ENCODE results near the gene CCDC183. TPM values are rescaled to one million over a fixed set of nuclear protein-coding genes. Genes with fewer than 3 reads are reported as not detected.
A peak's percentile ranks its signal among the peaks of the same experiment; 100 is the strongest.

CCDC183 gene
- total and polyA plus RNA-seq, 4 donors: 0.38 to 4.6 (median 2.2) TPM

DNA sequence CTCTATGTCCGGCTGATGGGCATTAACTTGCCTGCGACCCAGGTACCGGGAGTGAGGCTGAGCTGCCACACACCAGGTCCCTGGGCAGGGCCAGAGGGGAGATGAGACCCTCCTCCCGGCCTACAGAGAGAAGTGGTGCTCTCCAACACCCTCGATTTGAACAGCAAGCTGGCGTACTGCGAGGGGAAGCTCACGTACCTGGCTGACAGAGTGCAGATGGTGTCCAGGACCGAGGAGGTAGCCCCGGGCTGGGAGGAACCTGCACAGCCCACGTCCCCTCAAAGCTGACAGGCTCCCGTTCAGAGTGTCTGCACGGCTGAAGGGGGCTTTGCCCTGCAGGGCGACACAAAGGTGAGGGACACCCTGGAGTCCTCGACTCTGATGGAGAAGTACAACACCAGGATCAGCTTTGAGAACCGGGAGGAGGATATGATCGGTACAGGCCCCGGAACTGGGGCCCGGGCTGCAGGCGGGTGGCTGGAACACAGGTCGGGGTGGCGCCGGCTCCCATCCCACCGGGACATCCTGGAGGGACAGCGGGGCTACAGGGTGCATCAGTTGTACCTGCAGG is 10.6 kb downstream of the CCDC183 start:
- H3K27ac ChIP-seq (ENCODE audit: low read depth in 1 of 2, low read length in 1 of 2): no peak overlapping the region
- no peak for ATAC-seq (ENCODE audit: insufficient read depth, low FRiP score)
- WGBS, 2 donors: 74 to 83% methylated on average over 25 of the region's 25 CpGs
- H3K9me3 ChIP-seq (ENCODE audit: control insufficient read depth in 4 of 4, insufficient read depth in 3 of 4, low read length in 3 of 4): no peaks in the 10 kb centered on the region
- H3K4me3 ChIP-seq: peak overlapping the region; percentile 92
- TF ChIP-seq, protein P1, sequence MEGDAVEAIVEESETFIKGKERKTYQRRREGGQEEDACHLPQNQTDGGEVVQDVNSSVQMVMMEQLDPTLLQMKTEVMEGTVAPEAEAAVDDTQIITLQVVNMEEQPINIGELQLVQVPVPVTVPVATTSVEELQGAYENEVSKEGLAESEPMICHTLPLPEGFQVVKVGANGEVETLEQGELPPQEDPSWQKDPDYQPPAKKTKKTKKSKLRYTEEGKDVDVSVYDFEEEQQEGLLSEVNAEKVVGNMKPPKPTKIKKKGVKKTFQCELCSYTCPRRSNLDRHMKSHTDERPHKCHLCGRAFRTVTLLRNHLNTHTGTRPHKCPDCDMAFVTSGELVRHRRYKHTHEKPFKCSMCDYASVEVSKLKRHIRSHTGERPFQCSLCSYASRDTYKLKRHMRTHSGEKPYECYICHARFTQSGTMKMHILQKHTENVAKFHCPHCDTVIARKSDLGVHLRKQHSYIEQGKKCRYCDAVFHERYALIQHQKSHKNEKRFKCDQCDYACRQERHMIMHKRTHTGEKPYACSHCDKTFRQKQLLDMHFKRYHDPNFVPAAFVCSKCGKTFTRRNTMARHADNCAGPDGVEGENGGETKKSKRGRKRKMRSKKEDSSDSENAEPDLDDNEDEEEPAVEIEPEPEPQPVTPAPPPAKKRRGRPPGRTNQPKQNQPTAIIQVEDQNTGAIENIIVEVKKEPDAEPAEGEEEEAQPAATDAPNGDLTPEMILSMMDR (IDR thresholded peaks at IDR 0.05; ENCODE audit: control extremely low read depth, extremely low read depth): no peak
- H3K9ac ChIP-seq (ENCODE audit: insufficient read depth in 1 of 2, low read length in 2 of 2): no peak overlapping the region
- peaks cover 0 to 7% (median 3%) of the 10 kb centered on the region in 3 donors for H3K27me3 ChIP-seq (ENCODE audit: control insufficient read depth in 3 of 3, insufficient read depth in 3 of 3, low read length in 2 of 3)
- no peak for DNase-seq
- peaks cover 0 to 5% (median under 1%) of the 10 kb centered on the region in 4 donors for H3K36me3 ChIP-seq (ENCODE audit: control insufficient read depth in 4 of 4, insufficient read depth in 4 of 4, low read length in 4 of 4)
- H3K4me1 ChIP-seq (ENCODE audit: control insufficient read depth in 5 of 5, insufficient read depth in 5 of 5, low read length in 5 of 5): peaks cover 0 to 25% (median 4%) of the 10 kb centered on the region in 5 donors

DNA sequence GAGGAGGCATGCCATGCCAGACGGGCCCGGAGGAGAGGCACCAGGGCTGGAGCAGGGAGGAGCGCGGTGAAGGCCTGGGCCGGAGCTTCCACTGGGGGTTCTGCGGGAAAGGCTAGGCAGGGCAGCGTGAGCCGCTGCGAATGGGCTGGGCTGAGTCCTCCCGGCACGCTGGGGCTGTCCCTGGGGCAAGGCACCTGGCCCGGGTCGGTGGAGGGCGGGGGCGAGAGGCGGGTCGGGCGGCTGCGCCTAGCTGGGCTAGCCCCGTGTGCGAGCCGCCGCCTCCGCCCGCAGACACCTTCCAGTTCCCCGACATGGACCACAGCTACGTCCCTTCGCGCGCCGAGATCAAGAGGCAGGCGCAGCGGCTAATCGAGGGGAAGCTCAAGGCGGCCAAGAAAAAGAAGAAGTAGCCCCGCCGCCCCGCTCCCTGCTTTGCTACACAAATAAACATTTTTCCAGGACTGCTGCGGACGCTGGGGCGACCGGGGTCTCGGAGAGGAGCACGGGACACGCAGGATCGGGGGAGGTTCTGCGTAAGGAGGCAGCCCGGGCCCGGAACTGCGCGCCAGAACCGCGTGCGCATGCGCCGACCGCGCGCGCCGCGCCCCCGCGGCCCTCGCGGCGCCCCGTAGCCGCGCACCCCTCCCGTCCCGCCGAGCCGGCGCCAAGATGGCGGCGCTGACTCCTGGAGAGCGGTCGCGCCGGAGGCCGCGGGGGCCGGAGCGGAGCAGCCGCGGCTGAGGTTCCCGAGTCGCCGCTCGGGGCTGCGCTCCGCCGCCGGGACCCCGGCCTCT is 11.3 kb downstream of the CCDC183 start, which contains the start of gene RABL6:
Gene RABL6 (plus strand): TSS at position 668 of the 794 bp plus-strand sequence. CDS start 249 bp downstream, outside the sequence.
- H3K27ac ChIP-seq (ENCODE audit: low read depth in 1 of 2, low read length in 1 of 2): peak within 1 kb of the TSS; percentile 92 to 94
- peak within 1 kb of the TSS in 1 of 2 donors; percentile 53 for H3K9ac ChIP-seq (ENCODE audit: insufficient read depth in 1 of 2, low read length in 2 of 2)
- ATAC-seq (ENCODE audit: insufficient read depth, low FRiP score) (peak; percentile 87), DNase-seq (peak; percentile 80 to 86 (median 82))
- peaks cover 0 to 5% (median under 1%) of the 10 kb centered on the region in 4 donors for H3K36me3 ChIP-seq (ENCODE audit: control insufficient read depth in 4 of 4, insufficient read depth in 4 of 4, low read length in 4 of 4)
- 1% methylated on average over 80 to 96 of the region's 96 CpGs for WGBS, 2 donors
- H3K4me1 ChIP-seq (ENCODE audit: control insufficient read depth in 5 of 5, insufficient read depth in 5 of 5, low read length in 5 of 5): peaks cover 0 to 25% (median 4%) of the 10 kb centered on the region in 5 donors
- TF ChIP-seq, protein P1 (IDR thresholded peaks at IDR 0.05; ENCODE audit: control extremely low read depth, extremely low read depth): no peak
- H3K4me3 ChIP-seq: peak within 1 kb of the TSS; percentile 92
- H3K27me3 ChIP-seq (ENCODE audit: control insufficient read depth in 3 of 3, insufficient read depth in 3 of 3, low read length in 2 of 3): no peaks in the 10 kb centered on the region
- H3K9me3 ChIP-seq (ENCODE audit: control insufficient read depth in 4 of 4, insufficient read depth in 3 of 4, low read length in 3 of 4): no peaks in the 10 kb centered on the region

DNA sequence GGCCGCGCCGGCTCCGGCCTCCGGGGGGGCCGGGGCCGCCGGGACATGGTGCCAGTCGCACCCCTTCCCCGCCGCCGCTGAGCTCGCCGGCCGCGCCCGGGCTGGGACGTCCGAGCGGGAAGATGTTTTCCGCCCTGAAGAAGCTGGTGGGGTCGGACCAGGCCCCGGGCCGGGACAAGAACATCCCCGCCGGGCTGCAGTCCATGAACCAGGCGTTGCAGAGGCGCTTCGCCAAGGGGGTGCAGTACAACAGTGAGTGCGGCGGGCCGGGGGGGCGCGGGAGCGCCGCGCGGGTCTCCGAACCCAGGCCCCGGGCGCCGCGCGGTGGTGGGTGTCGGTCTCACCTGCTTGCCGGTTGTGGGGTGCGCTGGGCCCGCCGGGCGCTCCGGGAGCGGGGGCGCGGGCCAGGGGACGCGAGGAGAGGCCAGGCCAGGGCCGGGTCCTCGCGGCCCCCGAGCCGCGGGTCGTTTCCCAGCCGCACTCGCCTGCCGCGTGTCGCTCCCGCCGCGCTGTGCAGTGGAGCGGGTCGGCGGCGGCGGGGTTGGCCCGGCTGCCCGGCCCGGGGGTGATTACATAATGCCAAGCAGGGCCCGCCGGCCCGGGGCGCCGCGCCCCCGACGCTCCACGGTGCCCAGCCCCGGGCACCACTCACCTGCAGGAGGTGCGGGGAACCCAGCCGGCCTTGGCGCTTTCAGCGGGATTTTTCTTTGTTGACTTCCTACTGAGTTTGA is 12.1 kb downstream of the CCDC183 start:
- 0 to 1% methylated on average over 47 to 93 of the region's 93 CpGs for WGBS, 2 donors
- H3K36me3 ChIP-seq (ENCODE audit: control insufficient read depth in 4 of 4, insufficient read depth in 4 of 4, low read length in 4 of 4): peaks cover 0 to 7% (median under 1%) of the 10 kb centered on the region in 4 donors
- peak overlapping the region; percentile 58 to 94 for H3K27ac ChIP-seq (ENCODE audit: low read depth in 1 of 2, low read length in 1 of 2)
- TF ChIP-seq, protein P1 (IDR thresholded peaks at IDR 0.05; ENCODE audit: control extremely low read depth, extremely low read depth): no peak
- no peaks in the 10 kb centered on the region for H3K27me3 ChIP-seq (ENCODE audit: control insufficient read depth in 3 of 3, insufficient read depth in 3 of 3, low read length in 2 of 3)
- peaks cover 0 to 25% (median 4%) of the 10 kb centered on the region in 5 donors for H3K4me1 ChIP-seq (ENCODE audit: control insufficient read depth in 5 of 5, insufficient read depth in 5 of 5, low read length in 5 of 5)
- no peaks in the 10 kb centered on the region for H3K9me3 ChIP-seq (ENCODE audit: control insufficient read depth in 4 of 4, insufficient read depth in 3 of 4, low read length in 3 of 4)
- H3K4me3 ChIP-seq: peak overlapping the region; percentile 92
- ATAC-seq (ENCODE audit: insufficient read depth, low FRiP score) (no peak), DNase-seq (peak in 2 of 3 donors; percentile 26 to 40)
- no peak overlapping the region for H3K9ac ChIP-seq (ENCODE audit: insufficient read depth in 1 of 2, low read length in 2 of 2)

All from lung (tissue), 12 donors.